GM12874 (cell line): ENCODE measurements around the gene FAM53B.

Source experiments
- CTCF ChIP-seq: IDR thresholded peaks from 2 replicates; pipeline ENCODE4 v1.5.1; 2011; ENCODE audit warnings: low read depth, mild to moderate bottlenecking, control low read depth, low read length, moderate library complexity; ENCODE audit not compliant: insufficient read depth

The FAM53B gene

GRCh38 chr10:124708922-124709520, 35.2 kb downstream of the FAM53B start:
- TF ChIP-seq CTCF = no peak

DNA sequence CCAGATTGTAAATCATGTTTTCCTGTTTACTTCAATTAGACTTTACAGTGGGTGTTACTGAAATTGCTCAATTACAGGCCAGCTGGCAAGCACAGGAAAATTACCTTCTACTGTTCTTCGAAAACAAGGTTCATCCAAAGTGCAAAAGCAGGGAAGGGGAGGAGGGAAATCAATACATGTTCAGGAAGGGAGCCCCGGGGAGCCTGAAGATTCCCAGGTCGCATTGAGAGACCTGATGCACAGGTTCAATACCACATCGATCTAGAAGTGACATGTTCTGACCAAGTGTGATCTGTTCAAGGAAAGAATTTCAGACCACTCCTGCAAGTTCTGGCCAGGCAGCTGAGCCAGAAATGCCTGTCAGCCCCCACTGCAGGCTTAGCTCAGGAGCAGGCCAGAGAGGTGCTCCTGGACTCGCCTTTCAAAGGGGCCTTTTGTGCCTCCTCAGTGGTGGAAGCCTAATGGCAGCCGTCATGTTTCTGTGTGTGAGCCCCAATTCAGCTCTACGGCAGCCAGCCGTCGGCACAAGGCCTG, 35.9 kb downstream of the FAM53B start:
- TF ChIP-seq CTCF = no peak

GRCh38 chr10:124707551-124707950, 36.6 kb downstream of the FAM53B start:
- TF ChIP-seq CTCF = no peak

DNA sequence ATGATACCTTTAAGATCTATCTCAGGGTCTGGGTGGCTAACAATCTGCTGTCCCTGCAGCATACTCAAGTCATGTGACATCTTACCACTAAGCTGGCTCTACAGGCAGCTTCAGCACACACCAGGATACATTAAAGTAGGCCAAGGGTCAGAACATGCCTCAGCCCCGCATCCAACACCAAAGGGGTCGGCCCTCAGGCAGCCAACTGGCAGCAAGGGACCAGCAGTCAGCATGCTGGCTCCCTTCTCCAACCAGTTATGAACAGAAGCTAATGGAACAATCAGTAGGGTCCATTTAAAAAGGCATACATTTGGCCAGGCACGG, 37.1 kb downstream of the FAM53B start:
- TF ChIP-seq CTCF = no peak

DNA sequence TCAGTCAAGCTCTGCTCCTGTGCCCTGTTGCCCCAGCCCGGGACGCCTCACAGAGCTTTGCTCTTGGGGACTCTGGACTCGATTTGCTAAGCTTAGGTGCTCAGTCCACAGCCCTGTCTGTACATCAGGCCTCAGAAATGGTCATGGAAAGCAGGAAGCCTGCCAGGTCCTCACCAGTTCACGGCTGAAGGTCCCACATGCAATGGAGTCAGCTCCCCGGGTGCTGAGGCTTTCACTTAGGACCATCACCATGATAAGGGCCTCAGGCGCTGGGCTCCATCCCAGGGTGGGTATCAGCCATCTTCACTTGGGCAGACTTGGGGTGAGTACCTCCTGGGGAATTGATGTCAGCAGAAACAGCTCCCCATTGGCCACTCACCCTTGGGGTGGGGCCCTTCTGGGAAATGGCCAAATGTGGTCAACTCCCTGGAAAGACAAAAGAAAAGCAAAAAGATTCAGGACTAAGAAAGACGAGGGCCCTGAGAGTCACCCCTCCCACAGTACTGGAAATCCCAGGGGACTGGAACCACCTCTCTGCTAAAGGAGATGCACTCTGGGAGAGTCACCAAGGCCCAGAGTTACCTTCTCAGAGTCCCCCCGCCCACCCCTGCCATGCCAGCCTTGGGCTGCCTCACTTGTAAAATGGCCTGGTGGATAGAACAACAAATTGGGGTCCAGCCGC, 37.6 kb downstream of the FAM53B start:
- no peak for TF ChIP-seq CTCF

GRCh38 chr10:124705817-124706461, 38.2 kb downstream of the FAM53B start:
- TF ChIP-seq CTCF = no peak

DNA sequence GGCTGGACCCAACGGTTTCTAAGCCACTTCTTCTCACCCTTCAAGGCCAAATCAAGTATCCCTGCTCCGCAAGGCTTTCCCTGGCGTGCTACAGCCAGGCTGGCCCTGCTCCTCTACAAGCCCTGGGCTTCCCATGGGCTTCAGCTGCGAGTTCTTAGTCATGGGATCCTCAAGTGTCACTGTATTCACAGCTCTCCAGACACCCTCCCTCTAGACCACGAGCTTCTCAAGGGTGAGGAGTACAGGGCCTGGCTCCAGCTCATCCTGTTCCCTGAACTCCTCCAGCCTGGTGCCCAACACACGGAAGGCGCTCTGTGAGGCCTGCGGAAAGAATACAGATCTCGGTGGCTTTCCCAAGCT, 38.8 kb downstream of the FAM53B start:
- TF ChIP-seq CTCF = no peak
